ENCODE results near the gene SETDB1. TPM values are rescaled to one million over a fixed set of nuclear protein-coding genes. Genes with fewer than 3 reads are reported as not detected.

The SETDB1 gene
- total and polyA plus RNA-seq, 2 of the 8 experiments (the other 6 are each of a cell fraction or from before 2014, with no cell fraction given), result 27.5 to 48.8 TPM

GRCh38 chr1:150969626-150970025 lies 43.5 kb downstream of the SETDB1 start:
- WGBS, 2 experiments (ENCODE audit: extremely low coverage in 1 of 2, insufficient coverage in 1 of 2, insufficient read length in 1 of 2, insufficient replicate concordance in 2 of 2, low coverage in 1 of 2, low lambda C conversion rate in 2 of 2, missing lambda C conversion rate in 1 of 2), result 91% methylated on average over 3 of the region's 3 CpGs; no CpG with 5 or more reads in 1 of the 2 experiments
- CTCF ChIA-PET (ENCODE audit: partially characterized antibody), result interaction anchor here (0.6 to 4.3 kb wide), 8 partner anchors 11 to 500 kb away, joined by 3 to 34 read pairs (median 4); partner anchors contain the start of genes ANXA9 and MINDY1

More at GRCh38 chr1:150969626-150970025, 43.5 kb downstream of the SETDB1 start:
- H4K5ac ChIP-seq (ENCODE audit: insufficient read length, low read depth, low read length), result no peak overlapping the region
- peaks cover 14 to 34% (median 22%) of the 10 kb centered on the region in 4 experiments for H3K4me1 ChIP-seq (replicated peaks in 1 of 4; ENCODE audit: control insufficient read depth in 3 of 4, insufficient read depth in 4 of 4, low read length in 3 of 4)
- no peak overlapping the region for H3K9ac ChIP-seq (replicated peaks in 1 of 4; ENCODE audit: extremely low read depth in 1 of 4, low read depth in 3 of 4, low read length in 3 of 4)
- no peak overlapping the region; the same call in 1 of the 2 replicates for H3K27ac ChIP-seq (ENCODE audit: low read depth, low read length)
- no peak overlapping the region for H3K56ac ChIP-seq (replicated peaks; ENCODE audit: insufficient read length, low read depth, low read length)
- H3K79me1 ChIP-seq (ENCODE audit: low read depth, low read length), result peaks cover 17% of the 10 kb centered on the region
- no peak overlapping the region for H3K14ac ChIP-seq (ENCODE audit: insufficient read length)
- FAIRE-seq, result no peak
- H3K4ac ChIP-seq (replicated peaks; ENCODE audit: insufficient read length, low read depth, low read length), result no peak overlapping the region
- no peak overlapping the region for H2AFZ ChIP-seq (ENCODE audit: low read length)
- H3K4me2 ChIP-seq (ENCODE audit: insufficient read depth in 1 of 2, low read depth in 2 of 2, low read length in 2 of 2), result no peak overlapping the region
- no peak overlapping the region for H2BK20ac ChIP-seq (ENCODE audit: low read length)
- H3K18ac ChIP-seq (ENCODE audit: extremely low read depth, low read length), result no peak overlapping the region
- no peak overlapping the region for H2BK15ac ChIP-seq (ENCODE audit: low read length)
- no peak overlapping the region for H4K8ac ChIP-seq (ENCODE audit: extremely low read depth, insufficient read depth, low read length)
- H2BK12ac ChIP-seq (ENCODE audit: low read depth, low read length), result no peak overlapping the region
- H3K23me2 ChIP-seq (ENCODE audit: low read depth, low read length), result peaks cover 8% of the 10 kb centered on the region; the same call in 1 of the 2 replicates
- H2BK5ac ChIP-seq (ENCODE audit: low read depth, low read length), result no peak overlapping the region
- no peak overlapping the region for H3K23ac ChIP-seq (ENCODE audit: insufficient read length)
- POLR2A ChIA-PET (ENCODE audit: partially characterized antibody), result interaction anchor here (0.8 to 10.5 kb wide), 6 partner anchors 6 to 156 kb away, joined by 4 to 133 read pairs (median 36); partner anchors contain the start of genes ANXA9, CERS2 and MINDY1
- no peak for DNase-seq (ENCODE audit: low read depth in 1 of 2, low spot score in 2 of 2)
- H4K91ac ChIP-seq (replicated peaks; ENCODE audit: insufficient read length, low read length), result no peak overlapping the region
- peaks cover 18 to 45% (median 39%) of the 10 kb centered on the region in 4 experiments for H3K36me3 ChIP-seq (ENCODE audit: control insufficient read depth in 2 of 4, insufficient read depth in 4 of 4, low read length in 3 of 4)
- H3K9me3 ChIP-seq (ENCODE audit: insufficient read depth in 2 of 2, low read depth in 1 of 2, low read length in 1 of 2), result no peaks in the 10 kb centered on the region
- H4K20me1 ChIP-seq (replicated peaks in 1 of 2; ENCODE audit: control insufficient read depth in 1 of 2, insufficient read depth in 2 of 2, low read length in 2 of 2), result peaks cover 18 to 26% of the 10 kb centered on the region in 2 experiments
- TF ChIP-seq TCF12 (IDR thresholded peaks at IDR 0.05; ENCODE audit: low read depth, low read length) (no peak), SAP30 (IDR thresholded peaks at IDR 0.05; ENCODE audit: insufficient read depth, insufficient replicate concordance, low read length) (no peak)
- no peak overlapping the region for H2BK120ac ChIP-seq (replicated peaks; ENCODE audit: low read depth, low read length)
- H3K27me3 ChIP-seq (replicated peaks in 1 of 4; ENCODE audit: control insufficient read depth in 3 of 4, extremely low read depth in 1 of 4, insufficient read depth in 3 of 4, low read length in 3 of 4), result no peaks in the 10 kb centered on the region
- H3K4me3 ChIP-seq (ENCODE audit: extremely low read depth in 1 of 4, insufficient read depth in 2 of 4, low read depth in 3 of 4, low read length in 4 of 4), result no peak overlapping the region
- H2AK5ac ChIP-seq (ENCODE audit: low read depth, low read length), result no peak overlapping the region
- peaks cover 21 to 57% of the 10 kb centered on the region in 2 experiments for H3K79me2 ChIP-seq (ENCODE audit: control insufficient read depth in 1 of 2, insufficient read depth in 2 of 2, low read length in 2 of 2)

All from H1 (cell line).